ENCODE data around the gene OR51E1. TPM values are rescaled to one million over a fixed set of nuclear protein-coding genes. Genes with fewer than 3 reads are reported as not detected.

Gene OR51E1
- 10 to 100 TPM in 1 of 2 donors, 1 to 10 TPM in 1; 4.4 to 36.0 TPM for total RNA-seq

GRCh38 chr11:4643682-4644081 is at the start of gene OR51E1:
Gene OR51E1, plus strand, starts transcription at chr11:4643982. Its CDS starts 8,545 bp downstream, at chr11:4652527.
- no peak for TF ChIP-seq POLR2AphosphoS5 (IDR thresholded peaks at IDR 0.05)
- TF ChIP-seq CTCF (IDR thresholded peaks at IDR 0.05): no peak
- TF ChIP-seq POLR2A (IDR thresholded peaks at IDR 0.05): no peak

GRCh38 chr11:4605057-4605456 is 38.7 kb upstream of the OR51E1 start:
- H3K36me3 ChIP-seq: peaks cover 4 to 12% of the 10 kb centered on the region in 2 donors
- intact Hi-C loops (cut with DNase I): loop anchor here (10.0 kb wide), 1 partner anchor 420 kb away; no protein-coding TSS in a partner anchor

More at GRCh38 chr11:4643682-4644081, at the start of gene OR51E1:
- Histone ChIP-seq H3K36me3 (no peaks in the 10 kb centered on the region), H3K27me3 (replicated peaks; ENCODE audit: insufficient read depth) (no peaks in the 10 kb centered on the region), H3K9me3 (no peaks in the 10 kb centered on the region), H3K27ac (peak within 1 kb of the TSS in 1 of 2 donors; percentile 12), H3K4me1 (replicated peaks) (no peaks in the 10 kb centered on the region), H3K4me3 (peak within 1 kb of the TSS; percentile 0 to 8)
- intact Hi-C loops (cut with DNase I): no loop called here
- WGBS: 81% methylated on average over 3 of the region's 3 CpGs
- no peak for DNase-seq (ENCODE audit: low spot score)

GRCh38 chr11:4606231-4607015 is 37.4 kb upstream of the OR51E1 start:
- Histone ChIP-seq H3K9me3 (no peaks in the 10 kb centered on the region), H3K27me3 (replicated peaks; ENCODE audit: insufficient read depth) (no peaks in the 10 kb centered on the region), H3K4me3 (peak overlapping the region in 1 of 2 donors; percentile 68), H3K36me3 (peaks cover 3 to 4% of the 10 kb centered on the region in 2 donors), H3K27ac (peak overlapping the region; percentile 3 to 84), H3K4me1 (replicated peaks) (no peaks in the 10 kb centered on the region)
- intact Hi-C loops (cut with DNase I): loop anchor here (10.0 kb wide), 1 partner anchor 422 kb away; no protein-coding TSS in a partner anchor
- TF ChIP-seq POLR2AphosphoS5 (IDR thresholded peaks at IDR 0.05): peak; percentile 30
- TF ChIP-seq POLR2A (IDR thresholded peaks at IDR 0.05): no peak
- no peak for TF ChIP-seq CTCF (IDR thresholded peaks at IDR 0.05)
- peak; percentile 58 for DNase-seq (ENCODE audit: low spot score)
- WGBS: 27% methylated on average over 1 of the region's 1 CpG

More at GRCh38 chr11:4605057-4605456, 38.7 kb upstream of the OR51E1 start:
- Histone ChIP-seq H3K4me3 (no peak overlapping the region), H3K27me3 (replicated peaks; ENCODE audit: insufficient read depth) (no peaks in the 10 kb centered on the region), H3K27ac (no peak overlapping the region), H3K9me3 (no peaks in the 10 kb centered on the region), H3K4me1 (replicated peaks) (no peaks in the 10 kb centered on the region)
- TF ChIP-seq POLR2A (IDR thresholded peaks at IDR 0.05): no peak
- DNase-seq (ENCODE audit: low spot score): no peak
- 93% methylated on average over 4 of the region's 4 CpGs for WGBS

- Histone ChIP-seq H3K27ac (peak overlapping the region; percentile 83 to 84), H3K4me3 (peak overlapping the region; percentile 52 to 68), H3K9me3 (no peaks in the 10 kb centered on the region), H3K27me3 (replicated peaks; ENCODE audit: insufficient read depth) (no peaks in the 10 kb centered on the region), H3K4me1 (replicated peaks) (no peaks in the 10 kb centered on the region), H3K36me3 (peaks cover 0 to 4% of the 10 kb centered on the region in 2 donors)
- TF ChIP-seq POLR2A (IDR thresholded peaks at IDR 0.05) (no peak), POLR2AphosphoS5 (IDR thresholded peaks at IDR 0.05) (no peak), CTCF (IDR thresholded peaks at IDR 0.05) (no peak)
- intact Hi-C loops (cut with DNase I): loop anchor here (10.0 kb wide), 1 partner anchor 422 kb away; no protein-coding TSS in a partner anchor
- no peak for DNase-seq (ENCODE audit: low spot score)
- 16% methylated on average over 6 of the region's 6 CpGs for WGBS
These were observed 36.7 kb upstream of the OR51E1 start for GRCh38 chr11:4607096-4607495.

- Histone ChIP-seq H3K4me3 (peak within 1 kb of the TSS; percentile 52 to 68), H3K36me3 (peaks cover 0 to 1% of the 10 kb centered on the region in 2 donors), H3K4me1 (replicated peaks) (no peaks in the 10 kb centered on the region), H3K9me3 (no peaks in the 10 kb centered on the region), H3K27me3 (replicated peaks; ENCODE audit: insufficient read depth) (no peaks in the 10 kb centered on the region), H3K27ac (peak within 1 kb of the TSS; percentile 83 to 84)
- intact Hi-C loops (cut with DNase I): loop anchor here (10.0 kb wide), 1 partner anchor 423 kb away; no protein-coding TSS in a partner anchor
- WGBS: 5% methylated on average over 30 of the region's 43 CpGs
- DNase-seq (ENCODE audit: low spot score): peak; percentile 94
- TF ChIP-seq POLR2A (IDR thresholded peaks at IDR 0.05): peak; percentile 78
- peak in 2 of 4 experiments; percentile 6 to 13 for TF ChIP-seq CTCF (IDR thresholded peaks at IDR 0.05)
- peak; percentile 86 for TF ChIP-seq POLR2AphosphoS5 (IDR thresholded peaks at IDR 0.05)
These were observed 35.8 kb upstream of the OR51E1 start, which contains the start of gene TRIM68 for GRCh38 chr11:4607781-4608666. Gene TRIM68, minus strand, starts transcription at chr11:4608231. Its CDS starts 2,727 bp downstream, at chr11:4605504.

Data from prostate gland (tissue), 2 donors.